Right hindlimb (tissue), 1 donor: ENCODE results near the gene SLC17A7.
"Not testable (repeated sequence)": the region's sequence is repeated elsewhere in the genome, so short reads cannot be mapped to it uniquely, and the experiment has no call there.

ENCODE experiments used
- DNase-seq: peaks from one replicate; pipeline ENCODE4 v3.0.0-alpha.2; 2018

SLC17A7 gene

GRCh38 chr19:49469828-49470614 is 28.7 kb upstream of the SLC17A7 start:
- no peak for DNase-seq

- DNase-seq: peak; percentile 84
Measured at GRCh38 chr19:49468746-49469447, 27.6 kb upstream of the SLC17A7 start.

- DNase-seq: no peak
Measured at GRCh38 chr19:49468199-49468598, 26.9 kb upstream of the SLC17A7 start.

- DNase-seq: no peak
Measured at GRCh38 chr19:49465371-49465770, 24.0 kb upstream of the SLC17A7 start.

GRCh38 chr19:49463960-49464740 is 22.8 kb upstream of the SLC17A7 start:
- no peak for DNase-seq

- DNase-seq: no peak
Measured at GRCh38 chr19:49462492-49462891, 21.2 kb upstream of the SLC17A7 start.

GRCh38 chr19:49461656-49462055 is 20.3 kb upstream of the SLC17A7 start:
- DNase-seq: no peak

GRCh38 chr19:49461130-49461529 is 19.8 kb upstream of the SLC17A7 start:
- DNase-seq: not testable (repeated sequence)

- DNase-seq: no peak
Measured at GRCh38 chr19:49459388-49459787, 18.1 kb upstream of the SLC17A7 start.

- no peak for DNase-seq
Measured at GRCh38 chr19:49458567-49458903, 17.2 kb upstream of the SLC17A7 start.

GRCh38 chr19:49456326-49456725 is 15.0 kb upstream of the SLC17A7 start:
- no peak for DNase-seq

GRCh38 chr19:49455773-49456172 is 14.4 kb upstream of the SLC17A7 start:
- DNase-seq: no peak

- DNase-seq: no peak
Measured at GRCh38 chr19:49453757-49454240, 12.5 kb upstream of the SLC17A7 start.

- DNase-seq: peak; percentile 99
Measured at GRCh38 chr19:49453013-49453756, 11.9 kb upstream of the SLC17A7 start, which contains the start of gene ALDH16A1. Gene ALDH16A1, plus strand, starts transcription at chr19:49453225. Its CDS starts 107 bp downstream, at chr19:49453332.

- DNase-seq: peak; percentile 98
Measured at GRCh38 chr19:49451430-49452181, 10.3 kb upstream of the SLC17A7 start, which contains the start of gene PIH1D1. Gene PIH1D1, minus strand, starts transcription at chr19:49451814. Its CDS starts 240 bp downstream, at chr19:49451574.

GRCh38 chr19:49450405-49450804 is 9.1 kb upstream of the SLC17A7 start:
- DNase-seq: no peak

GRCh38 chr19:49448432-49448786 is 7.1 kb upstream of the SLC17A7 start:
- no peak for DNase-seq

GRCh38 chr19:49447485-49448431 is 6.4 kb upstream of the SLC17A7 start:
- peak; percentile 63 for DNase-seq

- DNase-seq: no peak
Measured at GRCh38 chr19:49445997-49446396, 4.7 kb upstream of the SLC17A7 start.

GRCh38 chr19:49444100-49444700 is 2.9 kb upstream of the SLC17A7 start:
- DNase-seq: not testable (repeated sequence)
